Measurements from ENCODE around the gene JKAMP. TPM values are rescaled to one million over a fixed set of nuclear protein-coding genes. Genes with fewer than 3 reads are reported as not detected.

JKAMP gene
- polyA plus RNA-seq, 3 donors = 77.9 to 84.2 (median 80.3) TPM

GRCh38 chr14:59480166-59480565 is 4.2 kb upstream of the JKAMP start:
- DNase-seq (ENCODE audit: low read depth in 3 of 3, low spot score in 2 of 3) = no peak

GRCh38 chr14:59481407-59481806 is 2.9 kb upstream of the JKAMP start:
- no peak for DNase-seq (ENCODE audit: low read depth in 3 of 3, low spot score in 2 of 3)

- no peak for DNase-seq (ENCODE audit: low read depth in 3 of 3, low spot score in 2 of 3)
These were observed 2.3 kb upstream of the JKAMP start for GRCh38 chr14:59481871-59482540.

GRCh38 chr14:59482541-59483331 is 1.6 kb upstream of the JKAMP start:
- no peak for DNase-seq (ENCODE audit: low read depth in 3 of 3, low spot score in 2 of 3)

GRCh38 chr14:59483363-59483762 is 954 bp upstream of the JKAMP start:
- peak in 1 of 3 donors; percentile 33 for DNase-seq (ENCODE audit: low read depth in 3 of 3, low spot score in 2 of 3)

GRCh38 chr14:59484639-59485175 is 390 bp downstream of the JKAMP start:
- DNase-seq (ENCODE audit: low read depth in 3 of 3, low spot score in 2 of 3) = no peak

GRCh38 chr14:59490756-59491155 is 6.4 kb downstream of the JKAMP start:
- DNase-seq (ENCODE audit: low read depth in 3 of 3, low spot score in 2 of 3) = no peak

GRCh38 chr14:59492384-59492783 is 8.1 kb downstream of the JKAMP start:
- DNase-seq (ENCODE audit: low read depth in 3 of 3, low spot score in 2 of 3) = no peak

- no peak for DNase-seq (ENCODE audit: low read depth in 3 of 3, low spot score in 2 of 3)
These were observed 16.4 kb downstream of the JKAMP start for GRCh38 chr14:59500732-59501131.

GRCh38 chr14:59503256-59503655 is 18.9 kb downstream of the JKAMP start:
- no peak for DNase-seq (ENCODE audit: low read depth in 3 of 3, low spot score in 2 of 3)

- no peak for DNase-seq (ENCODE audit: low read depth in 3 of 3, low spot score in 2 of 3)
These were observed 22.9 kb downstream of the JKAMP start for GRCh38 chr14:59507063-59507751.

- DNase-seq (ENCODE audit: low read depth in 3 of 3, low spot score in 2 of 3) = no peak
These were observed 23.4 kb downstream of the JKAMP start for GRCh38 chr14:59507752-59508103.

- DNase-seq (ENCODE audit: low read depth in 3 of 3, low spot score in 2 of 3) = no peak
These were observed 24.8 kb downstream of the JKAMP start for GRCh38 chr14:59509101-59509500.

- no peak for DNase-seq (ENCODE audit: low read depth in 3 of 3, low spot score in 2 of 3)
These were observed 25.7 kb downstream of the JKAMP start for GRCh38 chr14:59510001-59510400.

- no peak for DNase-seq (ENCODE audit: low read depth in 3 of 3, low spot score in 2 of 3)
These were observed 26.6 kb downstream of the JKAMP start for GRCh38 chr14:59510966-59511365.

- DNase-seq (ENCODE audit: low read depth in 3 of 3, low spot score in 2 of 3) = no peak
These were observed 27.7 kb downstream of the JKAMP start for GRCh38 chr14:59511916-59512575.

GRCh38 chr14:59520224-59520623 is 35.9 kb downstream of the JKAMP start:
- no peak for DNase-seq (ENCODE audit: low read depth in 3 of 3, low spot score in 2 of 3)

- no peak for DNase-seq (ENCODE audit: low read depth in 3 of 3, low spot score in 2 of 3)
These were observed 44.9 kb downstream of the JKAMP start for GRCh38 chr14:59529189-59529588.

- no peak for DNase-seq (ENCODE audit: low read depth in 3 of 3, low spot score in 2 of 3)
These were observed 46.0 kb downstream of the JKAMP start for GRCh38 chr14:59530349-59530748.

- DNase-seq (ENCODE audit: low read depth in 3 of 3, low spot score in 2 of 3) = no peak
These were observed 48.1 kb downstream of the JKAMP start for GRCh38 chr14:59532419-59532818.
